Measurements from ENCODE around the gene MTG2.

DNA sequence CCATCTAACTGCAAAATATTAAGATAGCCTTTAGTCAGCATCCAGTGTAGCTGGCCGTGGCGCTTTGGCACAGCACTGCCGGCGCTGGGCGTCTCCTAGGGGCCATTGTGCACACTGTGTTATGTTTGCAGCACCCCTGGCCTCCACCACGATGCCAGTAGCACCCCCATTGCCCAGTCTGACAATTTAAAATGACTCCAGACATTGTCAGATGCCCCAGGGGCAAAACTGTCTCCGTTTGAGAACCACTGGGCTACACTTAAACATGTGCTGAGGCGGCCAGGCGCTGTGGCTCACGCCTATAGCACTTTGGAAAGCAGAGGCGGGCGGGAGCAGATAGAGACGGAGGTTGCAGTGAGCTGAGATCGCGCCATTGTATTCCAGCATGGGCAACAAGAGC lies 6.0 kb upstream of the MTG2 start:
- TF ChIP-seq, protein P1, sequence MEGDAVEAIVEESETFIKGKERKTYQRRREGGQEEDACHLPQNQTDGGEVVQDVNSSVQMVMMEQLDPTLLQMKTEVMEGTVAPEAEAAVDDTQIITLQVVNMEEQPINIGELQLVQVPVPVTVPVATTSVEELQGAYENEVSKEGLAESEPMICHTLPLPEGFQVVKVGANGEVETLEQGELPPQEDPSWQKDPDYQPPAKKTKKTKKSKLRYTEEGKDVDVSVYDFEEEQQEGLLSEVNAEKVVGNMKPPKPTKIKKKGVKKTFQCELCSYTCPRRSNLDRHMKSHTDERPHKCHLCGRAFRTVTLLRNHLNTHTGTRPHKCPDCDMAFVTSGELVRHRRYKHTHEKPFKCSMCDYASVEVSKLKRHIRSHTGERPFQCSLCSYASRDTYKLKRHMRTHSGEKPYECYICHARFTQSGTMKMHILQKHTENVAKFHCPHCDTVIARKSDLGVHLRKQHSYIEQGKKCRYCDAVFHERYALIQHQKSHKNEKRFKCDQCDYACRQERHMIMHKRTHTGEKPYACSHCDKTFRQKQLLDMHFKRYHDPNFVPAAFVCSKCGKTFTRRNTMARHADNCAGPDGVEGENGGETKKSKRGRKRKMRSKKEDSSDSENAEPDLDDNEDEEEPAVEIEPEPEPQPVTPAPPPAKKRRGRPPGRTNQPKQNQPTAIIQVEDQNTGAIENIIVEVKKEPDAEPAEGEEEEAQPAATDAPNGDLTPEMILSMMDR (conservative IDR thresholded peaks at IDR 0.05; ENCODE audit: low read depth, low read length), result no peak
- no peak for TF ChIP-seq EZH2 (IDR thresholded peaks at IDR 0.05; ENCODE audit: low read length, unreplicated experiment)

All from PC-3 (cell line).